CD4-positive, CD25-positive, alpha-beta regulatory T cell (primary cell): ENCODE measurements around the gene PLEKHA1. TPM values are rescaled to one million over a fixed set of nuclear protein-coding genes. Genes with fewer than 3 reads are reported as not detected.

Experiments
- ATAC-seq, 2 donors: fragments of 150-1000 bp; cut with Tn5 transposase; one replicate each; pipeline ENCODE4 v1.10.0; 2021; ENCODE audit warnings: low read depth in 2 of 2, moderate number of reproducible peaks in 2 of 2, moderate library complexity in 1 of 2
- DNase-seq, 3 donors: peaks; one replicate each; pipeline versions ENCODE4 v3.0.0 to v3.0.0-alpha.2; 2012 to 2022; ENCODE audit warnings: mixed read lengths in 1 of 3
- H3K27ac ChIP-seq: one replicate; pipeline ENCODE4 v1.7.0; 2013; ENCODE audit warnings: mild to moderate bottlenecking, low read length; ENCODE audit not compliant: insufficient read depth, poor library complexity, severe bottlenecking
- H3K27me3 ChIP-seq: one replicate; pipeline ENCODE4 v1.7.0; 2013; ENCODE audit warnings: low read length; ENCODE audit not compliant: control insufficient read depth, insufficient read depth
- H3K36me3 ChIP-seq: one replicate; pipeline ENCODE4 v1.7.0; 2013; ENCODE audit warnings: mild to moderate bottlenecking, low read length, moderate library complexity; ENCODE audit not compliant: control insufficient read depth, insufficient read depth
- H3K4me1 ChIP-seq: 2 replicates; pipeline ENCODE4 v1.7.0; 2013; ENCODE audit warnings: mild to moderate bottlenecking, low read length; ENCODE audit not compliant: insufficient read depth, control insufficient read depth, poor library complexity, severe bottlenecking
- H3K4me3 ChIP-seq: one replicate; pipeline ENCODE4 v1.7.0; 2013; ENCODE audit warnings: low read depth, mild to moderate bottlenecking, low read length, moderate library complexity
- H3K9me3 ChIP-seq, 2 experiments: 1 replicate in 1 of 2; 2 replicates in 1 of 2; pipeline ENCODE4 v1.7.0; 2013; ENCODE audit warnings: low read length in 2 of 2, mild to moderate bottlenecking in 1 of 2, moderate library complexity in 1 of 2; ENCODE audit not compliant: control insufficient read depth in 2 of 2
- H3K27ac Mint-ChIP-seq, 3 donors: one replicate each; pipeline ENCODE4 v1.8.0; 2020 to 2022; ENCODE audit warnings: mild to moderate bottlenecking in 3 of 3, mixed read lengths in 3 of 3, moderate library complexity in 2 of 3
- H3K27me3 Mint-ChIP-seq: one replicate; pipeline ENCODE4 v1.8.0; 2022; ENCODE audit warnings: mild to moderate bottlenecking, mixed read lengths
- H3K36me3 Mint-ChIP-seq: one replicate; pipeline ENCODE4 v1.8.0; 2020; ENCODE audit warnings: mixed read lengths
- H3K4me1 Mint-ChIP-seq, 4 donors: one replicate each; pipeline ENCODE4 v1.8.0; 2020 to 2022; ENCODE audit warnings: mixed read lengths in 4 of 4, mild to moderate bottlenecking in 1 of 4
- H3K4me3 Mint-ChIP-seq, 4 donors: one replicate each; pipeline ENCODE4 v1.8.0; 2020 to 2022; ENCODE audit warnings: mild to moderate bottlenecking in 4 of 4, mixed read lengths in 4 of 4, moderate library complexity in 3 of 4
- H3K9me3 Mint-ChIP-seq, 7 donors: one replicate each; pipeline ENCODE4 v1.8.0; 2020 to 2022; ENCODE audit warnings: mixed read lengths in 7 of 7, mild to moderate bottlenecking in 3 of 7, moderate library complexity in 2 of 7
- polyA plus RNA-seq, 4 donors: library from polyadenylated mRNA; unstranded; fragments of 300-500 nt; fragmentation: Illumina TruSeq; gene quantifications; one replicate each; pipeline ENCODE4 v1.2.3, GENCODE V29; 2021
- total RNA-seq: library from RNA; stranded (reverse); gene quantifications from one replicate; pipeline ENCODE4 v1.2.3, GENCODE V29; 2022

PLEKHA1 gene
- total and polyA plus RNA-seq, 5 donors from 2014 or later = 35.9 to 112 (median 88.7) TPM

DNA sequence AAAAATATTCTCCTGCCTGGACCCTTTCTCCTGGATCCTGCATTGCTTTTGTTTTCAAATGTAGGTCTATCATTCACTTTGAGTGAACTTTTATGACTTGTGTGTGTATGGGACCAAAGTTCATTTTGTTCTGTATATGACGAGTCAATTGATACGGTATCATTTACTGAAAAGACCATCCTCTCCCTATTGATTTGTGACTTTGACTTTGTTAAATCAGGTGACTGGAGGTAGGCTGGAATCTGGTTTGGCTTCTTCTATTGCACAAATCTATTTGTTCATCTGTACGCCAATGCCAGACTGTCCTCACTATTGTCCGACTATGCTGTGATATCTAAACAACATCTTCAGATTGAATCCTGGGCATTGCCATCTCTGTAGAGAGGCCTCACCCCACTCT lies 74.6 kb downstream of the PLEKHA1 start:
- H3K4me1 ChIP-seq = no peaks in the 10 kb centered on the region
- DNase-seq (no peak), ATAC-seq (no peak)
- H3K9me3 ChIP-seq = peaks cover 0 to 4% of the 10 kb centered on the region in 2 experiments
- no peak overlapping the region for H3K4me3 ChIP-seq
- H3K27ac ChIP-seq = no peak overlapping the region
- H3K4me3 Mint-ChIP-seq = no peak overlapping the region
- H3K4me1 Mint-ChIP-seq = no peaks in the 10 kb centered on the region
- H3K9me3 Mint-ChIP-seq = peaks cover 0 to 2% (median 0%) of the 10 kb centered on the region in 7 donors
- no peak overlapping the region for H3K27ac Mint-ChIP-seq
- peaks cover 22% of the 10 kb centered on the region for H3K27me3 Mint-ChIP-seq
- H3K36me3 Mint-ChIP-seq = no peaks in the 10 kb centered on the region
- H3K27me3 ChIP-seq = peaks cover 8% of the 10 kb centered on the region
- H3K36me3 ChIP-seq = no peaks in the 10 kb centered on the region

DNA sequence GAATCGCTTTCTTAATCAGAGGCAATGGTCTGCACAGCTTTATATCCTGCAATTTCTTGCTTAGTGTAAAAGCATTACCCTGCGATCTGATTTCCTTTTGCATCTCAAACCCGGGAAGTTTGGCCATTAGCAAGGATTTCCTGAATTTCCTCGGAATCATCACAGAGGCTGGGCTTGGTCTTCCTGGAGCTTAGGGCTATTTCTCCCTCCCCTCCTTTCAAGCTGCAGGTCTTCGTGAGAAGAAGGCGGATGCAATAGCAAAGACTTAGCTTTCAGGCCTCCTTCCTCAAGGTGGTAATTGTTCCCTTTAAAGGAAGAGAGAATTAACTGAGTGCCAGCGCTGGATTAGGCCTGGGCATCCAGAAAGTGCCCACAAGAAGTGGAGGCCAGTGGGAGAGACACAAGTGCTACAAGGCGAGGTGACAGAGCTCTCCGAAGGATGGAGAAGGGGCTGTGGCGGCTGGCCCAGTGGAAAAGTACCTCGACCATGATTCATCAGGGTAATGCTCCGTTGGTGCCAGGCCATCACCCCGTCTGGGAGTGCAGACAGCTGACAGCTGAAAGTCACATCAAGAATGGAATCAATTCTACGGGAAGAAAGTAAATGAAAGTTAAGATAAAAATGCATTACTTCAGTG lies 76.0 kb downstream of the PLEKHA1 start:
- H3K4me3 ChIP-seq = no peak overlapping the region
- H3K4me1 Mint-ChIP-seq = no peaks in the 10 kb centered on the region
- no peak overlapping the region for H3K27ac ChIP-seq
- ATAC-seq (no peak), DNase-seq (no peak)
- no peak overlapping the region for H3K4me3 Mint-ChIP-seq
- H3K9me3 ChIP-seq = peaks cover 0 to 4% of the 10 kb centered on the region in 2 experiments
- peaks cover 10% of the 10 kb centered on the region for H3K27me3 ChIP-seq
- no peak overlapping the region for H3K27ac Mint-ChIP-seq
- no peaks in the 10 kb centered on the region for H3K4me1 ChIP-seq
- no peaks in the 10 kb centered on the region for H3K36me3 ChIP-seq
- no peaks in the 10 kb centered on the region for H3K36me3 Mint-ChIP-seq
- peaks cover 0 to 2% (median 0%) of the 10 kb centered on the region in 7 donors for H3K9me3 Mint-ChIP-seq
- H3K27me3 Mint-ChIP-seq = peaks cover 26% of the 10 kb centered on the region

DNA sequence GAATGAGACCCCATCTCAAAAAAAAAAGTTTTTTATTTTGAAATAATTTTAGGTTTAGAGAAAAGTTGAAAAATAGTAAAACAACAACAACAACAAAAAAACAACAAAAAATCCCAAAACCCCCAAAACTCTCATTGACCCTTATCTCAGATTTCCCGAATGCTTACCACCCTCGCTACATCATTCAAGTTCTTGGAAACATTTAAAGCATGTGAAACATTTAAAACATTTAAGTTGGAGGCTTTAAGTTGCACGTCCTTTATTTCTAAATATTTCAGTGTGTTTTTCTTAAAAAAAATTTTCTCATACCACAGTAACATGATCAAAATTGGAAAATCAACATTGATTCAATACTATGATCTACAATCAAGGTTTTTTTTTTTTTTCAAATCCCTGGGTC lies 79.6 kb downstream of the PLEKHA1 start:
- Histone ChIP-seq H3K4me1 (no peaks in the 10 kb centered on the region), H3K4me3 (no peak overlapping the region), H3K27me3 (peaks cover 11% of the 10 kb centered on the region), H3K27ac (no peak overlapping the region), H3K36me3 (no peaks in the 10 kb centered on the region), H3K9me3 (peaks cover 0 to 4% of the 10 kb centered on the region in 2 experiments)
- ATAC-seq (no peak), DNase-seq (no peak)
- Mint-ChIP-seq H3K4me3 (no peak overlapping the region), H3K27me3 (peaks cover 54% of the 10 kb centered on the region), H3K36me3 (no peaks in the 10 kb centered on the region), H3K27ac (no peak overlapping the region), H3K9me3 (peaks cover 0 to 7% (median 0%) of the 10 kb centered on the region in 7 donors), H3K4me1 (no peaks in the 10 kb centered on the region)

DNA sequence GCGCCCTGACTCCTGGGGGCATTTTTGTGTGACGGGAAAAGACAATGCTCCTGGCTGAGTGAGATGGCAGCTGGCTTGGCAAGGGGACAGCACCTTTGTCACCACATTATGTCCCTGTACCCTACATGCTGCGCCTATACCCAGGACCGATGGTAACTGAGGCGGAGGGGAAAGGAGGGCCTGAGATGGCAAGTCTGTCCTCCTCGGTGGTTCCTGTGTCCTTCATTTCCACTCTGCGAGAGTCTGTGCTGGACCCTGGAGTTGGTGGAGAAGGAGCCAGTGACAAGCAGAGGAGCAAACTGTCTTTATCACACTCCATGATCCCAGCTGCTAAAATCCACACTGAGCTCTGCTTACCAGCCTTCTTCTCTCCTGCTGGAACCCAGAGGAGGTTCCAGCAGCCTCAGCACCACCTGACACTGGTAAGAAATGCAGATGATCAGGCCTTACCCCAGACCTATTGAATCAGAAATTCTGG lies 80.1 kb downstream of the PLEKHA1 start, which contains the start of gene ARMS2:
TSS of gene ARMS2 (plus strand) at position 51 of the 478 bp plus-strand sequence. CDS start at position 126, 75 bp downstream.
- Histone ChIP-seq H3K9me3 (peaks cover 0 to 4% of the 10 kb centered on the region in 2 experiments), H3K27ac (no peak within 1 kb of the TSS), H3K27me3 (peaks cover 17% of the 10 kb centered on the region), H3K4me3 (no peak within 1 kb of the TSS), H3K4me1 (no peaks in the 10 kb centered on the region), H3K36me3 (no peaks in the 10 kb centered on the region)
- peaks cover 0 to 9% (median 0%) of the 10 kb centered on the region in 7 donors for H3K9me3 Mint-ChIP-seq
- H3K27ac Mint-ChIP-seq = no peak within 1 kb of the TSS
- DNase-seq (no peak), ATAC-seq (no peak)
- H3K4me1 Mint-ChIP-seq = peaks cover 0 to 4% (median 0%) of the 10 kb centered on the region in 4 donors
- H3K27me3 Mint-ChIP-seq = peaks cover 57% of the 10 kb centered on the region
- no peaks in the 10 kb centered on the region for H3K36me3 Mint-ChIP-seq
- no peak within 1 kb of the TSS for H3K4me3 Mint-ChIP-seq

DNA sequence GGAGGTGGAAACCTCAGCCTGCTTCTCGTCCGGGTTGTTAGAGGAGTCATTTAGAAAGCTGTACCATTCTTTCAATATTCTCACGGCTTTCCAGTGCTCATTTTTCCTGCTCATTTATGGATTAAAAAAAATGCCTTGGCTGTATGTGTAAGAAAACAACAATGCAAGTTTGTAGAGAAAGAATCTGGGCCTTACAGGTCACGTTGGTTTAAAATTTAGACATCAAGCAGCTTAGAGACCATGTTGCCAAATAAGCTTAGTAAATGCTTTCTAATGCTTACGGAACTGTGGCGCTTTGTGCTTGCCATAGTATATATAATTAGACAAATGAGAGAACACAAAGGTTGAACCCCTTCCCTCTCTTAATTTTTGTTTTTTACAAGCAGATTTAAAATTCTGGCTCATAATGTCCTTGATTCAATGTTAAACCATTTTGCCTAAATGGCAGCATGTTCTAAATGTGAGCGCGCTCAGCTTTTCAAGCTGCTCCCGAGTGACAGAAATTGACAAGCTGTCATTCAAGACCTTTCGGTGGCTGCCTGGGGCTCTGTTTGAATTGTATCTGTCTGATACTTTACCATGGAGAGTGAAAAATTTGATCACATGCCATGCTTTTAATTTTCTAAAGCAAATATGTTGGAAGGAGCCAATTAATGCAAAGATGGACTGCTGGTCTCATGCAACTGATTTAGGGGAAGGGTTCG lies 81.0 kb downstream of the PLEKHA1 start:
- peaks cover 59% of the 10 kb centered on the region for H3K27me3 Mint-ChIP-seq
- H3K9me3 ChIP-seq = peaks cover 0 to 4% of the 10 kb centered on the region in 2 experiments
- no peak overlapping the region for H3K27ac ChIP-seq
- no peaks in the 10 kb centered on the region for H3K36me3 Mint-ChIP-seq
- H3K4me1 Mint-ChIP-seq = peaks cover 0 to 7% (median 0%) of the 10 kb centered on the region in 4 donors
- no peak overlapping the region for H3K4me3 Mint-ChIP-seq
- ATAC-seq = no peak
- H3K27me3 ChIP-seq = peaks cover 22% of the 10 kb centered on the region
- H3K27ac Mint-ChIP-seq = no peak overlapping the region
- H3K4me1 ChIP-seq = peaks cover 4% of the 10 kb centered on the region
- no peak overlapping the region for H3K4me3 ChIP-seq
- no peaks in the 10 kb centered on the region for H3K36me3 ChIP-seq
- DNase-seq = no peak
- H3K9me3 Mint-ChIP-seq = peaks cover 0 to 9% (median 0%) of the 10 kb centered on the region in 7 donors

DNA sequence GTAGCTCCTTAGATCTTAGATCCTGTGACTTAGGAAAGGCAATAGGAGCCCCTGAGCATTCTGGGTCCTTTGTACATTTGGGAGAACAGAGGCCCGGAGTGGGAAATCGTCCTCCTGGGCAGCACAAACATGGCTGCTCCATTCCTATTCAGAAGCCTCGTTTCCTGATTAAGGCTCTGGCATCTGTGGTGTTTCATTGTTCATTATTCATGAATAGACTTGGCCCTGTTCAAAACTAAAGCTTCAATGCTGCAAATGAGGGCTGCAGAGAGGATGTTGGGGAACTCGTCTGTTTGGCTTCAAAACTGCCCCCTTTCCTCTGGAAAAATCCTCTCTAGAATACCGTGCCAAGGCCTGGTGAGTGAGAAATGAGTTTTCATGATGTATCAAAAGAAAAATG lies 83.4 kb downstream of the PLEKHA1 start:
- H3K4me1 Mint-ChIP-seq = peaks cover 0 to 19% (median 6%) of the 10 kb centered on the region in 4 donors
- no peak overlapping the region for H3K4me3 ChIP-seq
- H3K27me3 ChIP-seq = peaks cover 18% of the 10 kb centered on the region
- no peak overlapping the region for H3K27ac Mint-ChIP-seq
- H3K27me3 Mint-ChIP-seq = peaks cover 62% of the 10 kb centered on the region
- DNase-seq (no peak), ATAC-seq (no peak)
- H3K9me3 Mint-ChIP-seq = peaks cover 0 to 6% (median 0%) of the 10 kb centered on the region in 7 donors
- H3K27ac ChIP-seq = no peak overlapping the region
- no peaks in the 10 kb centered on the region for H3K9me3 ChIP-seq
- H3K36me3 Mint-ChIP-seq = no peaks in the 10 kb centered on the region
- H3K4me3 Mint-ChIP-seq = no peak overlapping the region
- no peaks in the 10 kb centered on the region for H3K36me3 ChIP-seq
- H3K4me1 ChIP-seq = peaks cover 20% of the 10 kb centered on the region

DNA sequence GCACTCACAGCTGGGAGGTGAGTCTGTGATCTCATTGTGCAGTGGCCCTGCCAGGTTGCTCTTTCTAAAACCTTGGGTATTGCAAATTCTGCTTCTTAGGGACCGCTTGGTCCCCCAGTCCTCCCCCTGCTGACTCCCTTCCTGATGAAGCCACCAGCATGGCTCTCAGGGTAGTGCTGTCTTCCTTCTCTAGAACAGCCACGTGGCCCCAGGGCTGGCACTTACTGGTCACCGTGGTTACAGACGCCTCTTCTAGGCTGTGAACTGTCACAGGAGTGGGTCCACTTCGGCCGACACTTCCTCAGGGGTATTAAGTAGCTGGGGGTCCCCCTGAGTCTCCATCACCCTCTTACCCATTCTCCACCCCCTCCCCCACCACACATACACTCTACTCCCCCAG lies 84.2 kb downstream of the PLEKHA1 start:
- Mint-ChIP-seq H3K4me3 (no peak overlapping the region), H3K4me1 (peaks cover 0 to 23% (median 8%) of the 10 kb centered on the region in 4 donors), H3K9me3 (peaks cover 0 to 6% (median 0%) of the 10 kb centered on the region in 7 donors), H3K27ac (no peak overlapping the region), H3K27me3 (peaks cover 70% of the 10 kb centered on the region), H3K36me3 (no peaks in the 10 kb centered on the region)
- no peak for DNase-seq
- Histone ChIP-seq H3K36me3 (no peaks in the 10 kb centered on the region), H3K4me3 (no peak overlapping the region), H3K27ac (no peak overlapping the region), H3K4me1 (peaks cover 20% of the 10 kb centered on the region), H3K27me3 (peaks cover 21% of the 10 kb centered on the region), H3K9me3 (no peaks in the 10 kb centered on the region)
- ATAC-seq = no peak
